CD4-positive, alpha-beta T cell treated with Interleukin-6 for 4 hours (primary cell): ENCODE data around the gene NECTIN2.
A peak's percentile ranks its signal among the peaks of the same experiment; 100 is the strongest.
"Not testable (repeated sequence)": the region's sequence is repeated elsewhere in the genome, so short reads cannot be mapped to it uniquely, and the experiment has no call there.

Experiments
- DNase-seq: peaks from one replicate; pipeline ENCODE4 v3.0.0-alpha.2; 2020; ENCODE audit warnings: mixed read lengths

NECTIN2 gene

GRCh38 chr19:44887648-44888047 is 41.6 kb downstream of the NECTIN2 start:
- no peak for DNase-seq

GRCh38 chr19:44888335-44888734 is 42.2 kb downstream of the NECTIN2 start:
- not testable (repeated sequence) for DNase-seq

GRCh38 chr19:44889830-44890365 is 43.8 kb downstream of the NECTIN2 start:
- no peak for DNase-seq

- DNase-seq: no peak
Measured at GRCh38 chr19:44890366-44891015, 44.4 kb downstream of the NECTIN2 start.

GRCh38 chr19:44891016-44891882 is 45.2 kb downstream of the NECTIN2 start, which contains the start of gene TOMM40:
Gene TOMM40 (plus strand): TSS chr19:44891254. CDS start chr19:44891416, 162 bp downstream.
- DNase-seq: peak; percentile 100

GRCh38 chr19:44892932-44893331 is 46.8 kb downstream of the NECTIN2 start:
- no peak for DNase-seq

- no peak for DNase-seq
Measured at GRCh38 chr19:44893332-44894051, 47.4 kb downstream of the NECTIN2 start.

GRCh38 chr19:44894052-44894400 is 47.9 kb downstream of the NECTIN2 start:
- no peak for DNase-seq

GRCh38 chr19:44894946-44895345 is 48.8 kb downstream of the NECTIN2 start:
- no peak for DNase-seq

- DNase-seq: no peak
Measured at GRCh38 chr19:44897835-44898234, 51.7 kb downstream of the NECTIN2 start.

- DNase-seq: no peak
Measured at GRCh38 chr19:44900328-44901244, 54.5 kb downstream of the NECTIN2 start.

GRCh38 chr19:44903216-44903601 is 57.1 kb downstream of the NECTIN2 start:
- DNase-seq: no peak

GRCh38 chr19:44903602-44904425 is 57.7 kb downstream of the NECTIN2 start:
- DNase-seq: peak; percentile 74

GRCh38 chr19:44904426-44904994 is 58.4 kb downstream of the NECTIN2 start:
- DNase-seq: no peak

- no peak for DNase-seq
Measured at GRCh38 chr19:44905437-44906160, 59.5 kb downstream of the NECTIN2 start, which contains the start of gene APOE. Gene APOE (plus strand): TSS chr19:44905796. CDS start chr19:44906625, 829 bp downstream.

GRCh38 chr19:44907613-44908012 is 61.5 kb downstream of the NECTIN2 start:
- no peak for DNase-seq

- no peak for DNase-seq
Measured at GRCh38 chr19:44908074-44908835, 62.2 kb downstream of the NECTIN2 start.

GRCh38 chr19:44908836-44909261 is 62.8 kb downstream of the NECTIN2 start:
- no peak for DNase-seq

- no peak for DNase-seq
Measured at GRCh38 chr19:44909775-44910174, 63.7 kb downstream of the NECTIN2 start.
